Activated T-cell treated with anti-CD3 and anti-CD28 coated beads, Interleukin-2, amount 50 U/mL, for 48 hours (primary cell): ENCODE measurements around the gene BAHD1.
A peak's percentile ranks its signal among the peaks of the same experiment; 100 is the strongest.

ENCODE experiments used
- DNase-seq, 2 experiments: peaks; one replicate each; pipeline ENCODE4 v3.0.0-alpha.2; 2020

BAHD1 gene

GRCh38 chr15:40440743-40441564, at the start of gene BAHD1:
Gene BAHD1, plus strand, starts transcription at chr15:40440953. Its CDS starts 17,512 bp downstream, at chr15:40458465.
- peak; percentile 94 to 97 for DNase-seq

- no peak for DNase-seq
Observed at GRCh38 chr15:40392986-40393948, 47.5 kb upstream of the BAHD1 start.

GRCh38 chr15:40397688-40398412, 42.9 kb upstream of the BAHD1 start:
- DNase-seq = no peak

GRCh38 chr15:40398413-40398873, 42.3 kb upstream of the BAHD1 start:
- DNase-seq = peak in 1 of 2 experiments; percentile 43

- DNase-seq = no peak
Observed at GRCh38 chr15:40399370-40399769, 41.4 kb upstream of the BAHD1 start.

GRCh38 chr15:40405501-40406381, 35.0 kb upstream of the BAHD1 start, which contains the start of gene IVD:
Gene IVD, plus strand, starts transcription at chr15:40405795. Its CDS starts 33 bp downstream, at chr15:40405828.
- DNase-seq = peak; percentile 92 to 95

- DNase-seq = no peak
Observed at GRCh38 chr15:40407330-40407990, 33.3 kb upstream of the BAHD1 start.

GRCh38 chr15:40409366-40409765, 31.4 kb upstream of the BAHD1 start:
- no peak for DNase-seq

- DNase-seq = no peak
Observed at GRCh38 chr15:40410476-40410875, 30.3 kb upstream of the BAHD1 start.

GRCh38 chr15:40412095-40412759, 28.5 kb upstream of the BAHD1 start:
- DNase-seq = no peak

- DNase-seq = no peak
Observed at GRCh38 chr15:40413036-40413435, 27.7 kb upstream of the BAHD1 start.

GRCh38 chr15:40414816-40415215, 25.9 kb upstream of the BAHD1 start:
- no peak for DNase-seq

GRCh38 chr15:40415226-40415625, 25.5 kb upstream of the BAHD1 start:
- no peak for DNase-seq

GRCh38 chr15:40416056-40416455, 24.7 kb upstream of the BAHD1 start:
- DNase-seq = no peak

GRCh38 chr15:40418126-40418525, 22.6 kb upstream of the BAHD1 start:
- no peak for DNase-seq

GRCh38 chr15:40420071-40420713, 20.6 kb upstream of the BAHD1 start:
- no peak for DNase-seq

GRCh38 chr15:40420793-40421192, 20.0 kb upstream of the BAHD1 start:
- DNase-seq = no peak

- DNase-seq = peak; percentile 89 to 92
Observed at GRCh38 chr15:40421246-40422157, 19.3 kb upstream of the BAHD1 start.
